ENCODE data around the gene PLEKHG5.

The PLEKHG5 gene

GRCh38 chr1:6475381-6476133, 15.9 kb downstream of the PLEKHG5 start:
- FAIRE-seq, result no peak

- no peak for FAIRE-seq
These were observed 16.6 kb downstream of the PLEKHG5 start for GRCh38 chr1:6474815-6475282.

GRCh38 chr1:6473974-6474814, 17.3 kb downstream of the PLEKHG5 start:
- FAIRE-seq, result no peak

GRCh38 chr1:6473156-6473555, 18.3 kb downstream of the PLEKHG5 start:
- FAIRE-seq, result no peak

- FAIRE-seq, result no peak
These were observed 19.1 kb downstream of the PLEKHG5 start for GRCh38 chr1:6472391-6472790.

GRCh38 chr1:6471970-6472368, 19.5 kb downstream of the PLEKHG5 start:
- FAIRE-seq, result no peak

- FAIRE-seq, result no peak
These were observed 20.1 kb downstream of the PLEKHG5 start for GRCh38 chr1:6471086-6471969.

GRCh38 chr1:6470132-6471085, 21.1 kb downstream of the PLEKHG5 start:
- no peak for FAIRE-seq

GRCh38 chr1:6468729-6469461, 22.6 kb downstream of the PLEKHG5 start:
- FAIRE-seq, result no peak

GRCh38 chr1:6467744-6468688, 23.5 kb downstream of the PLEKHG5 start:
- FAIRE-seq, result no peak

- no peak for FAIRE-seq
These were observed 24.2 kb downstream of the PLEKHG5 start for GRCh38 chr1:6467224-6467623.

GRCh38 chr1:6466751-6467150, 24.7 kb downstream of the PLEKHG5 start:
- no peak for FAIRE-seq

GRCh38 chr1:6466023-6466422, 25.4 kb downstream of the PLEKHG5 start, which contains the start of gene TNFRSF25:
Gene TNFRSF25, minus strand, starts transcription at chr1:6466173. Its CDS starts 66 bp downstream, at chr1:6466107.
- no peak for FAIRE-seq

- FAIRE-seq, result no peak
These were observed 25.9 kb downstream of the PLEKHG5 start for GRCh38 chr1:6465461-6466005.

- no peak for FAIRE-seq
These were observed 26.6 kb downstream of the PLEKHG5 start for GRCh38 chr1:6464915-6465314.

GRCh38 chr1:6464514-6464836, 27.0 kb downstream of the PLEKHG5 start:
- FAIRE-seq, result no peak

GRCh38 chr1:6463120-6463412, 28.4 kb downstream of the PLEKHG5 start:
- FAIRE-seq, result no peak

- FAIRE-seq, result no peak
These were observed 28.9 kb downstream of the PLEKHG5 start for GRCh38 chr1:6462412-6463119.

Data from TTC549 (cell line).